Body of pancreas (tissue), 4 donors: ENCODE results near the gene FAM43B. TPM values are rescaled to one million over a fixed set of nuclear protein-coding genes. Genes with fewer than 3 reads are reported as not detected.

ENCODE experiments used
- ATAC-seq: fragments of 150-250 bp; one replicate; pipeline ENCODE4 v1.9.1; 2016
- DNase-seq, 4 donors: peaks; one replicate each; pipeline ENCODE4 v3.0.0-alpha.2; 2019
- H3K27ac ChIP-seq, 4 donors: fragments of 200-600 bp; sonication (generic); 1 replicate in 3 of 4; 2 replicates in 1 of 4; pipeline versions ENCODE4 v1.5.1 to v1.6.1; 2016 to 2019; ENCODE audit warnings: mild to moderate bottlenecking in 1 of 4, mixed read lengths in 1 of 4, moderate library complexity in 1 of 4
- H3K27me3 ChIP-seq, 2 donors: fragments of 200-600 bp; sonication (generic); one replicate each; pipeline ENCODE4 v1.6.0; 2016; ENCODE audit warnings: mild to moderate bottlenecking in 1 of 2
- H3K36me3 ChIP-seq, 2 donors: fragments of 200-600 bp; sonication (generic); replicated peaks in 1 of 2; 2 replicates each; pipeline ENCODE4 v1.5.1; 2016; ENCODE audit warnings: low read depth in 2 of 2; ENCODE audit not compliant: insufficient read depth in 1 of 2
- H3K4me1 ChIP-seq: fragments of 200-600 bp; sonication (generic); one replicate; pipeline ENCODE4 v1.6.0; 2016
- H3K4me3 ChIP-seq, 2 donors: fragments of 200-600 bp; sonication (generic); 1 replicate in 1 of 2; 2 replicates in 1 of 2; pipeline ENCODE4 v1.5.1; 2016 to 2019
- H3K9me3 ChIP-seq, 3 donors: fragments of 200-600 bp; sonication (generic); 1 replicate in 2 of 3; 2 replicates in 1 of 3; pipeline ENCODE4 v1.5.1; 2016
- POLR2A ChIP-seq, 3 donors: fragments of 450-650 bp; IDR thresholded peaks; one replicate each; pipeline ENCODE4 v1.6.1; 2016; ENCODE audit warnings: antibody characterized with exemption in 3 of 3, mild to moderate bottlenecking in 2 of 3
- WGBS, 2 donors: methylation state at CpG; one replicate each; pipeline ENCODE4 v1.1.5; 2017; 5-methylcytosine and 5-hydroxymethylcytosine counted together
- intact Hi-C: fragments of 100-400 bp; cut with DNase I; formaldehyde crosslinking; loops from one replicate; pipeline ENCODE4 v1.15.1; 2023
- total RNA-seq, 2 donors: library from RNA; depleted of rRNA; stranded (reverse); fragments of >200 nt; gene quantifications; one replicate each; pipeline ENCODE4 v1.1.0, GENCODE V29; 2016
- TF ChIP-seq, protein P1 (sequence below), 7 experiments: fragments of 450-650 bp in 4 of 7; fragments of 200-600 bp in 3 of 7; sonication (generic) in 3 of 7; IDR thresholded peaks; one replicate each; pipeline ENCODE4 v1.5.1; 2016 to 2019; ENCODE audit warnings: antibody characterized with exemption in 7 of 7

The FAM43B gene
- total RNA-seq, 2 donors from 2014 or later: 0.26 to 3.6 TPM

DNA sequence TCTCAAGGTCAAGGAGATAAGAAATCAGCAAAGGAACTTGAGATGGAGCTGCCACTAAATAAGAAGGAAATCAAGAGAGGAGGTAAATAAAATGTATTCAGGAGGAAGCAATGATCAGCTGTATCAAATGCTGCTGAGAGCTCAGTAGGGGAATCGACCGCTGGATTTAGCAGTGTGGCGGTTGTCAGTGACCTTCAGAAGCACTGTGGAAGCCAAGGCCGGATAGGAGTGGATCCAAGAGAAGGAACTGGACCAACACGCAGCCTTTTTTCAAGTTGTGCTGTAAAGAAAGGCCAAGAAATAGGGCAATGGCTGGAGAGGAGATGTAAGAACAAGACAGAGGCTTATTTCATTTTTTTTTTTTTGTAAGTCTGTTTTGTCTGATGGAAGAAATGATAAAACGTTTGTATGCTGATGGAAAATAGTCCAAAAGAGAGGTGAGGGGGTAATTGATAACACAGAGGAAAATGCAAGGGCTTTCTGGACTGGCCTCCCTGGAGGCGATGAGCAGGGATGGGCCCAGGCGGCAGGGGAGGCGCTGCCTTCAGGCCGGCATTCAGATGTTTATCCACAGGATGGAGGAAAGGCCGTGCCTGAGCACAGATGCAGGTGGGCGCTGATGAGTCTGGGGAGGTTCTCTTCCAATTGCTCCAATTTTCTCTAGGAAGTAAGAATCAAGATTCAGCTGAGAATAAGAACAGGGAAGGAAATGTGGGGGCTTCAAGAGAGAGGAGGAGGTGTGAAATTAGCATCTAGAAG is 17.5 kb upstream of the FAM43B start:
- DNase-seq: no peak
- 41 to 42% methylated on average over 12 of the region's 12 CpGs for WGBS, 2 donors
- Histone ChIP-seq H3K4me1 (no peaks in the 10 kb centered on the region), H3K27ac (no peak overlapping the region), H3K4me3 (no peak overlapping the region), H3K9me3 (no peaks in the 10 kb centered on the region), H3K36me3 (no peaks in the 10 kb centered on the region), H3K27me3 (no peaks in the 10 kb centered on the region)
- no peak for ATAC-seq
- no peak for TF ChIP-seq POLR2A (IDR thresholded peaks at IDR 0.05)
- TF ChIP-seq, protein P1, sequence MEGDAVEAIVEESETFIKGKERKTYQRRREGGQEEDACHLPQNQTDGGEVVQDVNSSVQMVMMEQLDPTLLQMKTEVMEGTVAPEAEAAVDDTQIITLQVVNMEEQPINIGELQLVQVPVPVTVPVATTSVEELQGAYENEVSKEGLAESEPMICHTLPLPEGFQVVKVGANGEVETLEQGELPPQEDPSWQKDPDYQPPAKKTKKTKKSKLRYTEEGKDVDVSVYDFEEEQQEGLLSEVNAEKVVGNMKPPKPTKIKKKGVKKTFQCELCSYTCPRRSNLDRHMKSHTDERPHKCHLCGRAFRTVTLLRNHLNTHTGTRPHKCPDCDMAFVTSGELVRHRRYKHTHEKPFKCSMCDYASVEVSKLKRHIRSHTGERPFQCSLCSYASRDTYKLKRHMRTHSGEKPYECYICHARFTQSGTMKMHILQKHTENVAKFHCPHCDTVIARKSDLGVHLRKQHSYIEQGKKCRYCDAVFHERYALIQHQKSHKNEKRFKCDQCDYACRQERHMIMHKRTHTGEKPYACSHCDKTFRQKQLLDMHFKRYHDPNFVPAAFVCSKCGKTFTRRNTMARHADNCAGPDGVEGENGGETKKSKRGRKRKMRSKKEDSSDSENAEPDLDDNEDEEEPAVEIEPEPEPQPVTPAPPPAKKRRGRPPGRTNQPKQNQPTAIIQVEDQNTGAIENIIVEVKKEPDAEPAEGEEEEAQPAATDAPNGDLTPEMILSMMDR (IDR thresholded peaks at IDR 0.05): no peak
- intact Hi-C loops: no loop called here

DNA sequence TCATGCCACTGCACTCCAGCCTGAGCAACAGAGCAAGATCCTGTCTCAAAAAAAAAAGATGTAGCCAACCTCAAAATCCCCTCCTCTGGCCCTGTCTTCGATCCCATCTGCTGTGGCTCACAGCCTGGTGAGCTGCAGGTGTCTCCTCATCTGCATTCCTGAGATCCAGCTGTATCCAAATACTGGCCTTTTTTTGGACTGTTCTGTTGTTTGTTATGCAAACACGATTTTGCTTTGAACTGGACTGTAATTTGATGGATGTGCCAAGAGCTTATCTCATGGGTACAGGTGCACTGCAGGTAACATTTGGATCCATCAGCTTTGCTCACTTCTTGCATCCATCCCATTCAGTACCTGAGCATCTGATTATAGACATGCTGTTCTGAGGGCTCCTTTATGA is 14.1 kb upstream of the FAM43B start:
- no peaks in the 10 kb centered on the region for H3K4me1 ChIP-seq
- ATAC-seq (no peak), DNase-seq (no peak)
- TF ChIP-seq, protein P1 (IDR thresholded peaks at IDR 0.05): no peak
- TF ChIP-seq POLR2A (IDR thresholded peaks at IDR 0.05): no peak
- H3K36me3 ChIP-seq: no peaks in the 10 kb centered on the region
- no peaks in the 10 kb centered on the region for H3K27me3 ChIP-seq
- WGBS, 2 donors: 20 to 21% methylated on average over 2 of the region's 2 CpGs
- H3K4me3 ChIP-seq: no peak overlapping the region
- no peak overlapping the region for H3K27ac ChIP-seq
- no peaks in the 10 kb centered on the region for H3K9me3 ChIP-seq
- intact Hi-C loops: no loop called here

DNA sequence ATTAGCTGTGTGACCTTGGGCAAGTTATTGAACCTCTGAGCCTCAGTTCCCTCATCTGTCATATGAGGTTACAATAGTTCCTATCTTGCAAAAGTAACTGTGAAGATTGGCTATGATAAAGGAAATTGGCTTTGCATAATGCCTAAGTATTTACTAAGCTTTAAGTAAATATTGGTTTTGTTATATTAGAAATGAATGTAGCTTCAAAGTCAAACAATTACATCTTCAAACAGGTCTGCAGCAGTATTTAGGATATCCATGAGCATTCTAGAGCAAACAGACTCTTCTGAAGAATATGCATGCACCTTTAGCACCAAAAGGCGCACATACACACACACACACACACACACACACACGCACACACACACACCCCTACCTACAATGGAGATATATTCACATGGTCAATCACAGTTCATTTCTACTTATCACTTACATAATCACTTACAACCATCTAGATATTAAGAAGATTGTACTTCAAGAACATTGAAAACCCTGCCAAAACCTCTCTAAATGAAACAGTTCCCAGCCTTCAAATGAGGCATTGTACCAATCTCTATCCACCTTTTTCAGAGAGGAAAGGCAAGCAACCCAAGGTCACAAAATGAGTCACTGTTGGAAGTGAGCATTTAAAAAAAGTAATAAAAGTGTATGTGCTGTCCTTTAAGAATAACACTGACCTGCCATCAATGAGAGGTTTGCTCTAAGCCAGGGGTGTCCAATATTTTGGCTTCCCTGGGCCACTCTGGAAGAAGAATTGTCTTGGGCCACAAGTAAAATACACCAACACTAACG is 13.4 kb upstream of the FAM43B start:
- DNase-seq (no peak), ATAC-seq (no peak)
- H3K9me3 ChIP-seq: no peaks in the 10 kb centered on the region
- intact Hi-C loops: no loop called here
- H3K27ac ChIP-seq: no peak overlapping the region
- no peaks in the 10 kb centered on the region for H3K36me3 ChIP-seq
- no peaks in the 10 kb centered on the region for H3K4me1 ChIP-seq
- WGBS, 2 donors: 63 to 68% methylated on average over 3 of the region's 3 CpGs
- H3K4me3 ChIP-seq: no peak overlapping the region
- H3K27me3 ChIP-seq: no peaks in the 10 kb centered on the region
- no peak for TF ChIP-seq POLR2A (IDR thresholded peaks at IDR 0.05)
- TF ChIP-seq, protein P1 (IDR thresholded peaks at IDR 0.05): no peak

DNA sequence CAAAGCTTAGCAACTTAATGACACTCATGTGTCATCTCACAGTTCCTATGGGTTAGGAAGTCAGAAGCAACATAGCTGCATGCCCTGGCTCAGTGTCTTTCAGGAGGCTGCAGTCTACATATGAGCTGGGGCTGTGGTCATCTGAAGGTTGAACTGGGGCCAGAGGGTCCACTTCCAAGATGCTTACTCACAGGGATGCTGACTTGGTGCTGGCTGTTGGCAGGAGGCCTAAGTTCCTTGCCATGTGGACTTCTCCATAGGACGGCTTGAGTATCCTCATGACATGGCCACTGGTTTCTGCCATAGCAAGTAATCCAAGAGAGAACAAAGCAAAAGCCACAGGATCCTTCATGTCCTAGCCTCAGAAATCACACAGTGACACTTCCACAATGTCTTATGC is 12.1 kb upstream of the FAM43B start:
- 82 to 86% methylated on average over 1 of the region's 1 CpG for WGBS, 2 donors
- no peak for ATAC-seq
- DNase-seq: no peak
- intact Hi-C loops: no loop called here
- Histone ChIP-seq H3K36me3 (no peaks in the 10 kb centered on the region), H3K4me1 (no peaks in the 10 kb centered on the region), H3K27me3 (no peaks in the 10 kb centered on the region), H3K27ac (no peak overlapping the region), H3K4me3 (no peak overlapping the region), H3K9me3 (no peaks in the 10 kb centered on the region)
- no peak for TF ChIP-seq POLR2A (IDR thresholded peaks at IDR 0.05)
- TF ChIP-seq, protein P1 (IDR thresholded peaks at IDR 0.05): no peak
